Panc1 (cell line): ENCODE results near the gene TMEM40. TPM values are rescaled to one million over a fixed set of nuclear protein-coding genes. Genes with fewer than 3 reads are reported as not detected.

Source experiments
- ATAC-seq: fragments of 200-7000 bp; cut with Tn5 transposase; 2 replicates; pipeline ENCODE4 v1.9.1; 2020; ENCODE audit warnings: mild to moderate bottlenecking, moderate library complexity
- BruUV-seq: library from RNA; stranded (reverse); fragments of 400-500 nt; replicated peaks from 2 replicates; lab custom pipeline; 2021; lab: Mats Ljungman, UMichigan
- CTCF ChIA-PET: fragments of 300-600 bp; sonication (Branson Sonifier 250); formaldehyde crosslinking; loops from one replicate; lab custom pipeline; 2022; ENCODE audit warnings: antibody characterized with exemption; lab: Charles Lee
- POLR2A ChIA-PET: fragments of 300-600 bp; sonication (Branson Sonifier 250); formaldehyde crosslinking; loops from one replicate; lab custom pipeline; 2022; ENCODE audit warnings: antibody characterized with exemption; lab: Charles Lee
- DNase-seq: peaks from one replicate; pipeline ENCODE4 v3.0.0-alpha.2; 2010; ENCODE audit warnings: low read depth, low spot score
- H3K27ac ChIP-seq: 2 replicates; pipeline ENCODE4 v1.5.1; 2011; ENCODE audit warnings: mild to moderate bottlenecking, low read length, inconsistent platforms
- H3K27me3 ChIP-seq: fragments of 200-500 bp; sonication (Bioruptor generic); 2 replicates; pipeline ENCODE4 v1.6.0; 2014; ENCODE audit warnings: low read length, inconsistent platforms; ENCODE audit not compliant: control insufficient read depth, insufficient read depth
- H3K36me3 ChIP-seq: fragments of 200-500 bp; sonication (Bioruptor generic); 2 replicates; pipeline ENCODE4 v1.5.1; 2014; ENCODE audit warnings: inconsistent platforms, mild to moderate bottlenecking, low read length, moderate library complexity; ENCODE audit not compliant: control insufficient read depth, insufficient read depth
- H3K4me1 ChIP-seq: 2 replicates; pipeline ENCODE4 v1.5.1; 2011; ENCODE audit warnings: inconsistent platforms, mild to moderate bottlenecking, low read length, moderate library complexity; ENCODE audit not compliant: control insufficient read depth, insufficient read depth
- H3K4me3 ChIP-seq, 2 experiments: 2 replicates each; pipeline ENCODE4 v1.5.1; 2011 to 2012; ENCODE audit warnings: low read depth in 2 of 2, low read length in 2 of 2, mild to moderate bottlenecking in 2 of 2, inconsistent platforms in 1 of 2, moderate library complexity in 1 of 2
- H3K9me3 ChIP-seq: fragments of 200-500 bp; sonication (Bioruptor generic); 2 replicates; pipeline ENCODE4 v1.5.1; 2014; ENCODE audit warnings: low read depth, mild to moderate bottlenecking, inconsistent platforms, low read length, moderate library complexity; ENCODE audit not compliant: control insufficient read depth, insufficient read depth
- POLR2AphosphoS5 ChIP-seq: IDR thresholded peaks from 2 replicates; pipeline ENCODE4 v1.6.1; 2012; ENCODE audit warnings: mild to moderate bottlenecking, low read depth, low read length, moderate library complexity
- SIN3A ChIP-seq: IDR thresholded peaks from 2 replicates; pipeline ENCODE4 v1.6.1; 2012; ENCODE audit warnings: low read depth, mild to moderate bottlenecking, low read length, moderate library complexity, borderline replicate concordance; ENCODE audit not compliant: insufficient read depth
- TCF7L2 ChIP-seq: IDR thresholded peaks from 2 replicates; pipeline ENCODE4 v1.6.1; 2011; ENCODE audit warnings: mild to moderate bottlenecking, low read depth, low read length, inconsistent platforms
- in situ Hi-C: cut with HindIII; loops from 2 replicates; pipeline ENCODE4 v1.10.0; 2016; ENCODE audit warnings: low sequenced_read_pairs, low pct_unique_long_range_greater_than_20kb
- intact Hi-C: fragments of 100-400 bp; cut with micrococcal nuclease; formaldehyde crosslinking; loops from one replicate; pipeline ENCODE4 v1.10.0; 2022; ENCODE audit not compliant: unreplicated experiment
- total RNA-seq: library from RNA; stranded (reverse); gene quantifications from one replicate; pipeline ENCODE4 v1.2.1, GENCODE V29; 2021; ENCODE audit not compliant: unreplicated experiment
- TF ChIP-seq, protein P1 (sequence below), 2 experiments: IDR thresholded peaks; 2 replicates each; pipeline ENCODE4 v1.6.1; 2011 to 2012; ENCODE audit warnings: low read depth in 2 of 2, control low read depth in 1 of 2, low read length in 1 of 2, mild to moderate bottlenecking in 1 of 2, moderate library complexity in 1 of 2; ENCODE audit not compliant: insufficient read depth in 1 of 2
- TF ChIP-seq, protein P2 (sequence below): fragments of 450-650 bp; IDR thresholded peaks from 2 replicates; pipeline ENCODE4 v1.5.1; 2017; ENCODE audit warnings: mild to moderate bottlenecking

The TMEM40 gene
- total RNA-seq, 1 experiment from 2014 or later = 1.3 TPM

DNA sequence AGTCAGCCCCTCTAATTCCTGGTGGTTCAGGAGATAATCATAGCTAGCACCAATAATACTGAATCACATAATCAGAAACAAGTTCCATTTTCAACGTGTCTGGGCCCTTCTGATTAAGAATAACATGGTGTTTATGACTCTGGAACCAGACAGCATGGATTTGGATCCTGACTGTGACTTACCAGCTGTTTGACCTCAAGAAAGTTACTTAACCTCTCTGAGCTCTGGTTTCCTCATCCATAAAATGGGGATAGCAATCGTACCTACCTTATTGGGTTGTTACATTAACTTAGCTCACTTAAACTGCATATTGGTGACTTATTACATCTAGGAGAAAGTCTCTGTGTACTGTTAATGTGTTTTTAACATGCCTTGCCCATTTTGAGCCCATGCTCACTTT, 10.7 kb upstream of the TMEM40 start:
- ATAC-seq (no peak), DNase-seq (no peak)
- H3K36me3 ChIP-seq = no peaks in the 10 kb centered on the region
- no peaks in the 10 kb centered on the region for H3K4me1 ChIP-seq
- CTCF ChIA-PET = no interaction called here
- TF ChIP-seq, protein P1, sequence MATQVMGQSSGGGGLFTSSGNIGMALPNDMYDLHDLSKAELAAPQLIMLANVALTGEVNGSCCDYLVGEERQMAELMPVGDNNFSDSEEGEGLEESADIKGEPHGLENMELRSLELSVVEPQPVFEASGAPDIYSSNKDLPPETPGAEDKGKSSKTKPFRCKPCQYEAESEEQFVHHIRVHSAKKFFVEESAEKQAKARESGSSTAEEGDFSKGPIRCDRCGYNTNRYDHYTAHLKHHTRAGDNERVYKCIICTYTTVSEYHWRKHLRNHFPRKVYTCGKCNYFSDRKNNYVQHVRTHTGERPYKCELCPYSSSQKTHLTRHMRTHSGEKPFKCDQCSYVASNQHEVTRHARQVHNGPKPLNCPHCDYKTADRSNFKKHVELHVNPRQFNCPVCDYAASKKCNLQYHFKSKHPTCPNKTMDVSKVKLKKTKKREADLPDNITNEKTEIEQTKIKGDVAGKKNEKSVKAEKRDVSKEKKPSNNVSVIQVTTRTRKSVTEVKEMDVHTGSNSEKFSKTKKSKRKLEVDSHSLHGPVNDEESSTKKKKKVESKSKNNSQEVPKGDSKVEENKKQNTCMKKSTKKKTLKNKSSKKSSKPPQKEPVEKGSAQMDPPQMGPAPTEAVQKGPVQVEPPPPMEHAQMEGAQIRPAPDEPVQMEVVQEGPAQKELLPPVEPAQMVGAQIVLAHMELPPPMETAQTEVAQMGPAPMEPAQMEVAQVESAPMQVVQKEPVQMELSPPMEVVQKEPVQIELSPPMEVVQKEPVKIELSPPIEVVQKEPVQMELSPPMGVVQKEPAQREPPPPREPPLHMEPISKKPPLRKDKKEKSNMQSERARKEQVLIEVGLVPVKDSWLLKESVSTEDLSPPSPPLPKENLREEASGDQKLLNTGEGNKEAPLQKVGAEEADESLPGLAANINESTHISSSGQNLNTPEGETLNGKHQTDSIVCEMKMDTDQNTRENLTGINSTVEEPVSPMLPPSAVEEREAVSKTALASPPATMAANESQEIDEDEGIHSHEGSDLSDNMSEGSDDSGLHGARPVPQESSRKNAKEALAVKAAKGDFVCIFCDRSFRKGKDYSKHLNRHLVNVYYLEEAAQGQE (IDR thresholded peaks at IDR 0.05; ENCODE audit: insufficient read depth in 1 of 2, low read depth in 2 of 2, low read length in 1 of 2) = no peak
- no peak for TF ChIP-seq TCF7L2
- no peak for TF ChIP-seq POLR2AphosphoS5
- no peak for TF ChIP-seq SIN3A
- TF ChIP-seq, protein P2, sequence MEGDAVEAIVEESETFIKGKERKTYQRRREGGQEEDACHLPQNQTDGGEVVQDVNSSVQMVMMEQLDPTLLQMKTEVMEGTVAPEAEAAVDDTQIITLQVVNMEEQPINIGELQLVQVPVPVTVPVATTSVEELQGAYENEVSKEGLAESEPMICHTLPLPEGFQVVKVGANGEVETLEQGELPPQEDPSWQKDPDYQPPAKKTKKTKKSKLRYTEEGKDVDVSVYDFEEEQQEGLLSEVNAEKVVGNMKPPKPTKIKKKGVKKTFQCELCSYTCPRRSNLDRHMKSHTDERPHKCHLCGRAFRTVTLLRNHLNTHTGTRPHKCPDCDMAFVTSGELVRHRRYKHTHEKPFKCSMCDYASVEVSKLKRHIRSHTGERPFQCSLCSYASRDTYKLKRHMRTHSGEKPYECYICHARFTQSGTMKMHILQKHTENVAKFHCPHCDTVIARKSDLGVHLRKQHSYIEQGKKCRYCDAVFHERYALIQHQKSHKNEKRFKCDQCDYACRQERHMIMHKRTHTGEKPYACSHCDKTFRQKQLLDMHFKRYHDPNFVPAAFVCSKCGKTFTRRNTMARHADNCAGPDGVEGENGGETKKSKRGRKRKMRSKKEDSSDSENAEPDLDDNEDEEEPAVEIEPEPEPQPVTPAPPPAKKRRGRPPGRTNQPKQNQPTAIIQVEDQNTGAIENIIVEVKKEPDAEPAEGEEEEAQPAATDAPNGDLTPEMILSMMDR = no peak
- in situ Hi-C loops = no loop called here
- no peak overlapping the region for H3K27ac ChIP-seq
- no peaks in the 10 kb centered on the region for H3K27me3 ChIP-seq
- no TSS peak for BruUV-seq
- H3K9me3 ChIP-seq = no peaks in the 10 kb centered on the region
- intact Hi-C loops = no loop called here
- POLR2A ChIA-PET = no interaction called here
- no peak overlapping the region for H3K4me3 ChIP-seq

DNA sequence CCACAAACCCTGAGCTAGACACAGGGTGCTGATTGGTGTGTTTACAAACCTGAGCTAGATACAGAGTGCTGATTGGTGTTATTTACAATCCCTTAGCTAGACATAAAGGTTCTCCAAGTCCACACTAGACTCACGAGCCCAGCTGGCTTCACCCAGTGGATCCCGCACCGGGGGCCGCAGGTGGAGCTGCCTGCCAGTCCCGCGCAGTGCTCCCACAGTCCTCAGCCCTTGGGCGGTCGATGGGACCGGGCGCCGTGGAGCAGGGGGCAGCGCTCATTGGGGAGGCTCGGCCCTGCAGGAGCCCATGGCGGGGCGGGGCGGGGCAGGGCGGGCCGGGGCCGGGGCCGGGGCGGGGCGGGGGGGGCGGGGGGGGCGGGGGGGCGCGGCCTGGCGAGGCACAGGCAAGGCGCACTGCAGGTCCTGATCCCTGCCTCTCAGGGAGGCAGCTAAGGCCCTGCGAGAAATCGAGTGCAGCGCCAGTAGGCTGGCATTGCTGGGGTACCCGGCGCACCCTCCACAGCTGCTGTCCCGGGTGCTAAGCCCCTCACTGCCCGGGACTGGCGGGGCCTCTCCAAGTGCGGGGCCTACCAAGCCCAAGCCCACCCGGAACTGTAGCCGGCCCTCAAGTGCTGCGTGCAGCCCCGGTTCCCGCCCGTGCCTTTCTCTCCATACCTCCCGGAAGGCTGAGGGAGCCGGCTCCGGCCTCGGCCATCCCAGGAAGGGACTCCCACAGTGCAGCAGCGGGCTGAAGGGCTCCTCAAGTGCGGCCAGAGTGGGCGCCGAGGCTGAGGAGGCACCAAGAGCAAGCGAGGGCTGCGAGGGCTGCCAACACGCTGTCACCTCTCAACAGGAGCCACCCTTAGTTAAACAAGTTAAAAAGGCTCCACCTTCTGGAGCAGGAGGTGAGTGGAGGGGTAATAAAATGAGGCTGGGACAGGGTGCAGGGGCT, 9.8 kb upstream of the TMEM40 start:
- TF ChIP-seq, protein P2 = no peak
- TF ChIP-seq, protein P1 (IDR thresholded peaks at IDR 0.05; ENCODE audit: insufficient read depth in 1 of 2, low read depth in 2 of 2, low read length in 1 of 2) = no peak
- TF ChIP-seq TCF7L2 (no peak), SIN3A (no peak), POLR2AphosphoS5 (no peak)
- ChIA-PET POLR2A (no interaction called here), CTCF (no interaction called here)
- ATAC-seq = peak; percentile 57
- intact Hi-C loops = no loop called here
- H3K27ac ChIP-seq = no peak overlapping the region
- no peaks in the 10 kb centered on the region; the same call in 1 of the 2 replicates for H3K4me1 ChIP-seq
- H3K4me3 ChIP-seq = no peak overlapping the region
- in situ Hi-C loops = no loop called here
- no TSS peak for BruUV-seq
- no peak for DNase-seq
- no peaks in the 10 kb centered on the region for H3K36me3 ChIP-seq
- H3K9me3 ChIP-seq = no peaks in the 10 kb centered on the region
- H3K27me3 ChIP-seq = no peaks in the 10 kb centered on the region
